ENCODE data around the gene MOB3B.
A peak's percentile ranks its signal among the peaks of the same experiment; 100 is the strongest.

MOB3B gene

GRCh38 chr9:27338527-27338903 is 191.1 kb downstream of the MOB3B start:
- no peak for DNase-seq (ENCODE audit: low read depth in 3 of 3)

GRCh38 chr9:27337833-27338526 is 191.6 kb downstream of the MOB3B start:
- no peak for DNase-seq (ENCODE audit: low read depth in 3 of 3)

- DNase-seq (ENCODE audit: low read depth in 3 of 3), result no peak
These were observed 192.4 kb downstream of the MOB3B start for GRCh38 chr9:27337236-27337635.

- DNase-seq (ENCODE audit: low read depth in 3 of 3), result no peak
These were observed 192.8 kb downstream of the MOB3B start for GRCh38 chr9:27336829-27337228.

- DNase-seq (ENCODE audit: low read depth in 3 of 3), result no peak
These were observed 193.5 kb downstream of the MOB3B start for GRCh38 chr9:27336126-27336525.

- DNase-seq (ENCODE audit: low read depth in 3 of 3), result no peak
These were observed 194.5 kb downstream of the MOB3B start for GRCh38 chr9:27335075-27335474.

- peak in 2 of 3 experiments; percentile 12 to 15 for DNase-seq (ENCODE audit: low read depth in 3 of 3)
These were observed 196.2 kb downstream of the MOB3B start for GRCh38 chr9:27333241-27334052.

- no peak for DNase-seq (ENCODE audit: low read depth in 3 of 3)
These were observed 198.2 kb downstream of the MOB3B start for GRCh38 chr9:27331393-27331792.

GRCh38 chr9:27329291-27329690 is 200.3 kb downstream of the MOB3B start:
- DNase-seq (ENCODE audit: low read depth in 3 of 3), result no peak

- DNase-seq (ENCODE audit: low read depth in 3 of 3), result no peak
These were observed 201.1 kb downstream of the MOB3B start for GRCh38 chr9:27328483-27328882.

- DNase-seq (ENCODE audit: low read depth in 3 of 3), result no peak
These were observed 218.4 kb downstream of the MOB3B start for GRCh38 chr9:27311184-27311583.

GRCh38 chr9:27310582-27310981 is 219.0 kb downstream of the MOB3B start:
- DNase-seq (ENCODE audit: low read depth in 3 of 3), result no peak

- DNase-seq (ENCODE audit: low read depth in 3 of 3), result no peak
These were observed 220.8 kb downstream of the MOB3B start for GRCh38 chr9:27308691-27309390.

- no peak for DNase-seq (ENCODE audit: low read depth in 3 of 3)
These were observed 225.1 kb downstream of the MOB3B start for GRCh38 chr9:27304521-27304920.

GRCh38 chr9:27303219-27303618 is 226.4 kb downstream of the MOB3B start:
- DNase-seq (ENCODE audit: low read depth in 3 of 3), result no peak

GRCh38 chr9:27297050-27297449 is 232.6 kb downstream of the MOB3B start, which contains the start of gene EQTN:
TSS of gene EQTN (minus strand) at chr9:27297150. CDS start at chr9:27297055, 95 bp downstream.
- no peak for DNase-seq (ENCODE audit: low read depth in 3 of 3)

- no peak for DNase-seq (ENCODE audit: low read depth in 3 of 3)
These were observed 235.6 kb downstream of the MOB3B start for GRCh38 chr9:27293996-27294395.

- no peak for DNase-seq (ENCODE audit: low read depth in 3 of 3)
These were observed 236.8 kb downstream of the MOB3B start for GRCh38 chr9:27292659-27293405.

- no peak for DNase-seq (ENCODE audit: low read depth in 3 of 3)
These were observed 238.3 kb downstream of the MOB3B start for GRCh38 chr9:27291292-27291691.

GRCh38 chr9:27282269-27282668 is 247.3 kb downstream of the MOB3B start:
- DNase-seq (ENCODE audit: low read depth in 3 of 3), result no peak

GRCh38 chr9:27280860-27281259 is 248.8 kb downstream of the MOB3B start:
- no peak for DNase-seq (ENCODE audit: low read depth in 3 of 3)

- DNase-seq (ENCODE audit: low read depth in 3 of 3), result no peak
These were observed 249.4 kb downstream of the MOB3B start for GRCh38 chr9:27280249-27280648.

All from stimulated activated CD4-positive, alpha-beta T cell treated with anti-CD3 and anti-CD28 coated beads, TNF-alpha, amount 100 ng/mL, for 24 hours (primary cell).